Glutamatergic neuron (in vitro differentiated cells): ENCODE measurements around the gene SLIT3. TPM values are rescaled to one million over a fixed set of nuclear protein-coding genes. Genes with fewer than 3 reads are reported as not detected.

Experiments used
- DNase-seq: peaks from one replicate; pipeline ENCODE4 v3.0.0; 2022
- H3K27ac Mint-ChIP-seq: one replicate; pipeline ENCODE4 v1.8.0; 2020; ENCODE audit warnings: mild to moderate bottlenecking, mixed read lengths, inconsistent platforms; ENCODE audit not compliant: unreplicated experiment
- H3K27me3 Mint-ChIP-seq: one replicate; pipeline ENCODE4 v1.8.0; 2020; ENCODE audit warnings: mild to moderate bottlenecking, moderate library complexity, mixed read lengths, inconsistent platforms; ENCODE audit not compliant: unreplicated experiment
- H3K36me3 Mint-ChIP-seq: one replicate; pipeline ENCODE4 v1.8.0; 2020; ENCODE audit warnings: mild to moderate bottlenecking, mixed read lengths, inconsistent platforms; ENCODE audit not compliant: unreplicated experiment
- H3K4me1 Mint-ChIP-seq: one replicate; pipeline ENCODE4 v1.8.0; 2020; ENCODE audit warnings: mild to moderate bottlenecking, low read depth, mixed read lengths, inconsistent platforms; ENCODE audit not compliant: unreplicated experiment
- H3K4me3 Mint-ChIP-seq: one replicate; pipeline ENCODE4 v1.8.0; 2020; ENCODE audit warnings: mild to moderate bottlenecking, mixed read lengths, inconsistent platforms; ENCODE audit not compliant: unreplicated experiment
- H3K9me3 Mint-ChIP-seq: one replicate; pipeline ENCODE4 v1.8.0; 2020; ENCODE audit warnings: mild to moderate bottlenecking, moderate library complexity, mixed read lengths, inconsistent platforms; ENCODE audit not compliant: unreplicated experiment
- microRNA-seq: library from miRNA; unstranded; fragments of <30 nt; microRNA quantifications from one replicate; pipeline ENCODE4, GENCODE V29; 2020; ENCODE audit not compliant: unreplicated experiment
- total RNA-seq: library from RNA; stranded (reverse); fragmentation: NEBNext Ultra II Directional; extraction: Animal tissue kit (Norgen Biotek cat#: 25700); gene quantifications from one replicate; pipeline ENCODE4 v1.2.1, GENCODE V29; 2021; ENCODE audit not compliant: unreplicated experiment
- TF ChIP-seq, protein P1 (sequence below): fragments of 200-600 bp; sonication (generic); IDR thresholded peaks from one replicate; pipeline ENCODE4 v1.5.0; 2021; ENCODE audit not compliant: partially characterized antibody, unreplicated experiment

Gene SLIT3
- total RNA-seq, 1 donor from 2014 or later = 11.5 TPM

DNA sequence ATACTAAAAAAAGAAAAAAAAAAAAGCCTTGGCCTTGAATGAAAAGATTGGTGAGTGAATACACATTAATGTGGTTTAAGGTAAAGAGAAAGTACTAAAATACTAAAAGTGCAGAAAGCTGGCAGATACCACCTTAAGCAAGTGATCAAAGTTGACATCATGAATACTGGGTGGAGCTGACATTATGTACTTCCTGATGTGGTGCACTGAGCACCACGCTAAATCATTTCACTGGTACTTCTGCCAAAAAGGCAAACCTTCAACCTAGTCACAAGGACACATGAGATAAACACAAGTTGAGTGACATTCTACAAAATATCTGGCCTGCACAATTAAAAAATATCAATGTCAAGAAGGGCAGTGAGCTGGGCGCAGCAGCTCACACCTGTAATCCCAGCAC lies 687.9 kb downstream of the SLIT3 start:
- DNase-seq = no peak
- H3K27ac Mint-ChIP-seq = no peak overlapping the region
- H3K4me3 Mint-ChIP-seq = no peak overlapping the region
- peaks cover 3% of the 10 kb centered on the region for H3K27me3 Mint-ChIP-seq
- H3K4me1 Mint-ChIP-seq = no peaks in the 10 kb centered on the region
- no peaks in the 10 kb centered on the region for H3K9me3 Mint-ChIP-seq
- TF ChIP-seq, protein P1, sequence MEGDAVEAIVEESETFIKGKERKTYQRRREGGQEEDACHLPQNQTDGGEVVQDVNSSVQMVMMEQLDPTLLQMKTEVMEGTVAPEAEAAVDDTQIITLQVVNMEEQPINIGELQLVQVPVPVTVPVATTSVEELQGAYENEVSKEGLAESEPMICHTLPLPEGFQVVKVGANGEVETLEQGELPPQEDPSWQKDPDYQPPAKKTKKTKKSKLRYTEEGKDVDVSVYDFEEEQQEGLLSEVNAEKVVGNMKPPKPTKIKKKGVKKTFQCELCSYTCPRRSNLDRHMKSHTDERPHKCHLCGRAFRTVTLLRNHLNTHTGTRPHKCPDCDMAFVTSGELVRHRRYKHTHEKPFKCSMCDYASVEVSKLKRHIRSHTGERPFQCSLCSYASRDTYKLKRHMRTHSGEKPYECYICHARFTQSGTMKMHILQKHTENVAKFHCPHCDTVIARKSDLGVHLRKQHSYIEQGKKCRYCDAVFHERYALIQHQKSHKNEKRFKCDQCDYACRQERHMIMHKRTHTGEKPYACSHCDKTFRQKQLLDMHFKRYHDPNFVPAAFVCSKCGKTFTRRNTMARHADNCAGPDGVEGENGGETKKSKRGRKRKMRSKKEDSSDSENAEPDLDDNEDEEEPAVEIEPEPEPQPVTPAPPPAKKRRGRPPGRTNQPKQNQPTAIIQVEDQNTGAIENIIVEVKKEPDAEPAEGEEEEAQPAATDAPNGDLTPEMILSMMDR = no peak
- no peaks in the 10 kb centered on the region for H3K36me3 Mint-ChIP-seq

DNA sequence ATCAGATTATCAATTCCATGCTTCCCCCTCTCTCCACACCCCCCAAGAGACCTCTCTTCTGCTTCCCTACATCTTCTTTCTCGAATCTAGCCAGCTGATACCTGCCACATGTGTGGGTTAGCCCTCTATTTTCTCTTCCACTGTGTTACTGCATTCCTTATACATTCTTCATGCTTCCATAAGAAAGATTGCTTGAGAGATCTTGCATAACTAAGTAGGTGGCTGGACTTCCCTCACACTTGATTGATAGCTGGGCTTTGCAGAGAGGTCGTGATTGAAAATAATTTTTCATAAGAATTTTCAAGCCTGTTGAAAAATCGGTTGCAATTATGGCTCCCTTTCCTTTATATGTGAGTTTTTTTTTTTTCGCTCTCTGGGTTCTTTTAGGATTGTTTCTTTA lies 688.8 kb downstream of the SLIT3 start:
- Mint-ChIP-seq H3K27me3 (no peaks in the 10 kb centered on the region), H3K4me1 (no peaks in the 10 kb centered on the region), H3K27ac (no peak overlapping the region), H3K9me3 (no peaks in the 10 kb centered on the region), H3K36me3 (no peaks in the 10 kb centered on the region), H3K4me3 (no peak overlapping the region)
- DNase-seq = no peak
- TF ChIP-seq, protein P1 = no peak

Small RNA genes lying within 50 kb of the gene (microRNA-seq; reads per million reads assigned to microRNA genes)
- 35.0 reads per million, percentile 64 among the genes with 10 or more reads in this experiment for gene MIR218-2
- gene MIR585 = 9.4 reads per million, percentile 46 among the genes with 10 or more reads in this experiment
